ENCODE measurements around the gene PBX3.

PBX3 gene

DNA sequence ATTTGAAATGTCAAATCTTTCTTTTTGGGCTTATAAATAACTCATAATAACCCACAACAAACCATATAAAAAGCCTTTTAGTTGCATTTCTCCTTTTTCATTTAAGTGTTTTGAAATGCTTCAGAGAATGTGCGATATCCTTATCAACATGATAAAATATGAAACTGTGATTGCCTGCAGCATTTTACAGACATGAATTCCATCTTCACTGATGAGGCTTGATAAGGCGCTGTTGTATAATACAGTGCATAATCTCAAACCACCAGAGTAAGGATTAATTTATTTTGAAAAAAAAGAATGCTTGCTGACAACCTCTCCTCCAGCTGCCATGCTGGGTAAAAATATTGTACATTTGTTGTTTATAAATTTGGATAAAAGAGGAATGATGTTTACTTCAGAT lies 216.8 kb downstream of the PBX3 start:
- FAIRE-seq (no peak), DNase-seq (ENCODE audit: insufficient read length) (no peak)
- TF ChIP-seq TAF1 (IDR thresholded peaks at IDR 0.05; ENCODE audit: borderline replicate concordance, low read depth, low read length) (no peak), POLR2A (IDR thresholded peaks at IDR 0.05; ENCODE audit: low read depth, low read length) (no peak), POLR2AphosphoS5 (IDR thresholded peaks at IDR 0.05; ENCODE audit: low read depth, low read length) (no peak)

DNA sequence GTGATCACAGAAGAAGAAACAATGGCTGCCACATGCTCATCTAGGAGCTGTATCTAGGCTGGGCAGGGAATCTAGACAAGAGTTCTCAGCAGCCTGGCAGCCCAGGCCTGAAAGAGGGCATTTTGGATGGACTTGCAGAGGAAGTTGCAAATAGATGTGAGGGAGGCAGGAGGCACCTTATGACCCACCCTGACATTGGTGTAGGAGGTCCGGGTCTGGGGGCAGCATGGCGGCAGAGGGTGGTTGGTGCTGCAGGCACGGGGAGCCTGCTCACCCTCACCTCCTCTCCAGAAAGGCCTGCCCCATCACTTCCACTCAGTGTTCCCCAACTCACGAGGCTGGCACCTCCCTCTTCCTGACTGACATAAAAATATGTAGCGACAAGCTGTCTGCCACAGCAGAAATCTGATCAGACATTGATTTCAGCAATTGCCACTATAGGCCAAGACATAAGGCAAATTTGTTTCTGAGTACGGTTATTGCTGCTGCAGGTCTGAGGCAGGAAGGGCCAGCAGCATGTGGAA lies 217.6 kb downstream of the PBX3 start:
- TF ChIP-seq TAF1 (IDR thresholded peaks at IDR 0.05; ENCODE audit: borderline replicate concordance, low read depth, low read length) (no peak), POLR2AphosphoS5 (IDR thresholded peaks at IDR 0.05; ENCODE audit: low read depth, low read length) (no peak)
- FAIRE-seq, result no peak
- no peak for DNase-seq (ENCODE audit: insufficient read length)

DNA sequence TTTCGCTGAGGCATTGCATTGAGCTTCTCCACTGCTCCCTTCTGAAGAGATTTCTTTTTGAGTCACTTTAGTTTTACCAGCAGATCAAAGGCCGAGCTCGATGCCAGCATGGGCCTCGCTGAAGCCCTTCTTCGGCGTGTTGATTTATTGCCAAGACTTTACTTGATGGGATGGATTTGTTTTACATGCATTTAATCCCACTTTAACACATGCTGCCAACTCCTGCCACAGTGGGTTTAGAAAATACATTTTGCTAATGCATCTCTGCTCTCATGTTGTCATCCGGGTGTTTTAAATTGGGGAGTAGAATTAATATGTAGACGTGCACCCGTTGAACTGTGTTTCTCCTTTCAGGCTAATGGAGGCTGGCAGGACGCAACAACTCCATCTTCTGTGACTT lies 218.3 kb downstream of the PBX3 start:
- no peak for FAIRE-seq
- TF ChIP-seq TAF1 (IDR thresholded peaks at IDR 0.05; ENCODE audit: borderline replicate concordance, low read depth, low read length) (no peak), POLR2A (IDR thresholded peaks at IDR 0.05; ENCODE audit: low read depth, low read length) (no peak), POLR2AphosphoS5 (IDR thresholded peaks at IDR 0.05; ENCODE audit: low read depth, low read length) (no peak)
- no peak for DNase-seq (ENCODE audit: insufficient read length)

GRCh38 chr9:125966466-125966865 lies 219.3 kb downstream of the PBX3 start:
- FAIRE-seq, result no peak
- TF ChIP-seq POLR2AphosphoS5 (IDR thresholded peaks at IDR 0.05; ENCODE audit: low read depth, low read length), result no peak
- no peak for TF ChIP-seq POLR2A (IDR thresholded peaks at IDR 0.05; ENCODE audit: low read depth, low read length)

DNA sequence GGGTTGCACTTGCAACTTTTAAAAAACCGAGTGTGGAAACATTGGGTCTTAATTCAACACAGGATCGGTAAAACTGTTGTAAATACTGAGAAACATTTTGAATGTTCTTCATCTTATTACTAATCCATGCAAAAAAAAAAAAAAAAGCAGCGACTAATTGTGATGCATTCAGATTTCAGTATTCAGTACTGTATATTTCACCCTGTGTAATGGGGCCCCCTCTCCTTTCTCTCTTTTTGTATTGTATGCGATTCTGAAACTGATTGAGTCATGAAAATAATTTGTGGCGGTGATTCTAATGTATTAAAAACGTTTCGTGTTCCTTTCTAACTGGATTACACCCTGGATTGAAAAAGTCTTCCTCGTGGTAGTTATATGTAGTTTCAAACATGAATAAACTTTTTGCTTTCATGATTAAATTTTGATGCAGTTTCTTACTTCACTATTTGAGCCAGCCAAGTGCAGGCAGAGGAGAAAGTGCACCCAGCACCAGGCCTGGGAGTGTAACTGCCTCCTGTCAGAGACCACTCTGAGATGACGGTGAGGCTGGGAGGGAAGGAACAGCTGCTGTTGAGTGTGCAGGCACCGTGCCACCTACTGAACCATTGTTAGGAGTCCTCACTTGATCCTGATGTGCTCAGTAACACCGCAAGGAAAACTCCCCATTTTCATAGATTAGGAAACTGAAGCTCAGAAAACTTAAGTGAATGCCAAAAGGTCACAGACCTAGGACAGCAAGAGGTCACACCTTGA lies 220.0 kb downstream of the PBX3 start:
- TF ChIP-seq POLR2AphosphoS5 (IDR thresholded peaks at IDR 0.05; ENCODE audit: low read depth, low read length), result no peak
- TF ChIP-seq POLR2A (IDR thresholded peaks at IDR 0.05; ENCODE audit: low read depth, low read length), result no peak
- TF ChIP-seq TAF1 (IDR thresholded peaks at IDR 0.05; ENCODE audit: borderline replicate concordance, low read depth, low read length), result no peak
- FAIRE-seq, result no peak

More at GRCh38 chr9:125966466-125966865, 219.3 kb downstream of the PBX3 start:
- DNase-seq (ENCODE audit: insufficient read length), result no peak

DNA sequence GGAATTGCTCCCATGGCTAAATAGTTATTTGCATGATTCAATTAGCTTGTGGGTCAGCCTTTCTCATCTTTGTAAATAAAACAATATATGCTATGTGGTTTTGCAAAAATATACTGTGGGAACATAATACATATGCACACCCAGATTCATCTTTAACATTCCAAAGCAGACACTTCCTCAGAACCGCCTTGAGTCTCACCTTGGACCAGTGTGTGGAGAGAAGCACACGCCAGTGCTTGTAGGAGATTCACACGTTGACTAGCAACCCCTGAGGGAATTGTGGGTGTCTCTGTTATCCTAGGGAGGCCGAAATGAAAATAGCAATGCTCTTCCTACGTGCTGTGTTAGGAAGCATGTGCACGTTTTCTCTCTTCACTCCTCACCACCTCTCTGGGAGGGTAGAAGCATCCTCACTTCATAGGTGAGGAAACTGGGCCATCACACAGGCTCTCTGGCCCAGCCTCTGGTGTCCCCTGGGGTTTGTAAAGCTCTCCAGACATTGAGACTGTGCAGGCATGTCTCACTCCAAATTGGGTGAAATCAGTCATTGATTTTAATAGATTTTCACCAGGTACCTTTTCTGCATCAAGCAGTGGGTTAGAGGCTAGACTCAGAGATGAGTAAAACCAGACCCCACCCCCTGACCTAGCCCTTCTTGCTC lies 221.7 kb downstream of the PBX3 start:
- DNase-seq (ENCODE audit: insufficient read length) (no peak), FAIRE-seq (no peak)
- TF ChIP-seq POLR2A (IDR thresholded peaks at IDR 0.05; ENCODE audit: low read depth, low read length), result no peak
- TF ChIP-seq TAF1 (IDR thresholded peaks at IDR 0.05; ENCODE audit: borderline replicate concordance, low read depth, low read length), result no peak
- TF ChIP-seq POLR2AphosphoS5 (IDR thresholded peaks at IDR 0.05; ENCODE audit: low read depth, low read length), result no peak

More for the DNA sequence above, 220.0 kb downstream of the PBX3 start:
- no peak for DNase-seq (ENCODE audit: insufficient read length)

- DNase-seq (ENCODE audit: insufficient read length) (no peak), FAIRE-seq (no peak)
- TF ChIP-seq POLR2AphosphoS5 (IDR thresholded peaks at IDR 0.05; ENCODE audit: low read depth, low read length) (no peak), TAF1 (IDR thresholded peaks at IDR 0.05; ENCODE audit: borderline replicate concordance, low read depth, low read length) (no peak), POLR2A (IDR thresholded peaks at IDR 0.05; ENCODE audit: low read depth, low read length) (no peak)
Observed at GRCh38 chr9:125969462-125969861, 222.3 kb downstream of the PBX3 start.

- FAIRE-seq (peak; percentile 63), DNase-seq (ENCODE audit: insufficient read length) (no peak)
- TF ChIP-seq TAF1 (IDR thresholded peaks at IDR 0.05; ENCODE audit: borderline replicate concordance, low read depth, low read length) (no peak), POLR2A (IDR thresholded peaks at IDR 0.05; ENCODE audit: low read depth, low read length) (no peak), POLR2AphosphoS5 (IDR thresholded peaks at IDR 0.05; ENCODE audit: low read depth, low read length) (no peak)
Observed at GRCh38 chr9:125969868-125970267, 222.7 kb downstream of the PBX3 start.

GRCh38 chr9:125970340-125970739 lies 223.2 kb downstream of the PBX3 start:
- FAIRE-seq, result no peak
- no peak for DNase-seq (ENCODE audit: insufficient read length)
- TF ChIP-seq POLR2A (IDR thresholded peaks at IDR 0.05; ENCODE audit: low read depth, low read length), result no peak
- TF ChIP-seq POLR2AphosphoS5 (IDR thresholded peaks at IDR 0.05; ENCODE audit: low read depth, low read length), result no peak
- no peak for TF ChIP-seq TAF1 (IDR thresholded peaks at IDR 0.05; ENCODE audit: borderline replicate concordance, low read depth, low read length)

GRCh38 chr9:125971050-125971449 lies 223.9 kb downstream of the PBX3 start:
- TF ChIP-seq TAF1 (IDR thresholded peaks at IDR 0.05; ENCODE audit: borderline replicate concordance, low read depth, low read length) (no peak), POLR2AphosphoS5 (IDR thresholded peaks at IDR 0.05; ENCODE audit: low read depth, low read length) (no peak), POLR2A (IDR thresholded peaks at IDR 0.05; ENCODE audit: low read depth, low read length) (no peak)
- no peak for DNase-seq (ENCODE audit: insufficient read length)
- no peak for FAIRE-seq

DNA sequence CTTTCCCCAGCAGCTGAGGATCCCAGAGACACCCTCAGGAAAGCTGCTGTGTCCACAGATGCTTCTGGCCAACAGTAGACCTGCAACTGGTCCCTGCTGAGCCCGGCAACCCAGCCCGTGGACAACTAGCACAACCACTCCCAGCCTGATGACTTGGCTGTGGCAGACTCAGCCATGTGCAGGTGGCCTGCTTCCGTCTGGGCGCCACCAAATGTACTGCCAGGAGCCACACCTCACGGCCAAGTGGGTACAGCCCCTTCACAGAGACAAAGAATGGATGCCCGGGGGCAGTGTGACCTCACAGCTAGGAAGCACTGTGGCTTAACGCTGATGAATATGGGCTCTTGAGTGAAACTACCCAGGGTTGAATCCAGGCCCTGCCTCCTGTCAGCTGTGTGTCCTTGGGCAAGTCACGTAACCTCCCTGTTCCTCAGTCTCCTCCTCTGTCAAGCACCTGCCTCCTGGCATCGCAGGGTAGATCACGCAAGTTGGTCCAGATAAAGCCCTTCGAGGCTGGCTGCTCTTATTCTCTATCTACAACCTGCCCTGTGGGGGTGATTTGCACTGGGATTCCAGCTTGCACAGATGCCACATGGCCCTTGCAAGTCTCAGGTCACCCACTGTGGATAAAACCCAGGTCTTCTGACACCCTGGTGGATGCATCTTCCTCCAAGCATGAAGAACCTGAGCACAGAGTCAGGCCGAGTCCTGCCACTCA lies 225.0 kb downstream of the PBX3 start:
- DNase-seq (ENCODE audit: insufficient read length) (no peak), FAIRE-seq (no peak)
- no peak for TF ChIP-seq POLR2A (IDR thresholded peaks at IDR 0.05; ENCODE audit: low read depth, low read length)
- no peak for TF ChIP-seq POLR2AphosphoS5 (IDR thresholded peaks at IDR 0.05; ENCODE audit: low read depth, low read length)
- no peak for TF ChIP-seq TAF1 (IDR thresholded peaks at IDR 0.05; ENCODE audit: borderline replicate concordance, low read depth, low read length)
